Transverse colon (tissue), 3 donors: ENCODE data around the gene TNFRSF19.

Experiments used
- POLR2A ChIP-seq: fragments of 450-650 bp; IDR thresholded peaks from one replicate; pipeline ENCODE4 v1.6.1; 2016; ENCODE audit warnings: antibody characterized with exemption, mild to moderate bottlenecking, moderate library complexity
- TF ChIP-seq, protein P1 (sequence below), 5 experiments: fragments of 200-600 bp in 3 of 5; fragments of 450-650 bp in 2 of 5; sonication (generic) in 3 of 5; IDR thresholded peaks; 1 replicate in 2 of 5; 2 replicates in 3 of 5; pipeline ENCODE4 v1.5.1; 2016 to 2017; ENCODE audit warnings: antibody characterized with exemption in 5 of 5, inconsistent platforms in 3 of 5, mild to moderate bottlenecking in 2 of 5, moderate library complexity in 1 of 5

DNA sequence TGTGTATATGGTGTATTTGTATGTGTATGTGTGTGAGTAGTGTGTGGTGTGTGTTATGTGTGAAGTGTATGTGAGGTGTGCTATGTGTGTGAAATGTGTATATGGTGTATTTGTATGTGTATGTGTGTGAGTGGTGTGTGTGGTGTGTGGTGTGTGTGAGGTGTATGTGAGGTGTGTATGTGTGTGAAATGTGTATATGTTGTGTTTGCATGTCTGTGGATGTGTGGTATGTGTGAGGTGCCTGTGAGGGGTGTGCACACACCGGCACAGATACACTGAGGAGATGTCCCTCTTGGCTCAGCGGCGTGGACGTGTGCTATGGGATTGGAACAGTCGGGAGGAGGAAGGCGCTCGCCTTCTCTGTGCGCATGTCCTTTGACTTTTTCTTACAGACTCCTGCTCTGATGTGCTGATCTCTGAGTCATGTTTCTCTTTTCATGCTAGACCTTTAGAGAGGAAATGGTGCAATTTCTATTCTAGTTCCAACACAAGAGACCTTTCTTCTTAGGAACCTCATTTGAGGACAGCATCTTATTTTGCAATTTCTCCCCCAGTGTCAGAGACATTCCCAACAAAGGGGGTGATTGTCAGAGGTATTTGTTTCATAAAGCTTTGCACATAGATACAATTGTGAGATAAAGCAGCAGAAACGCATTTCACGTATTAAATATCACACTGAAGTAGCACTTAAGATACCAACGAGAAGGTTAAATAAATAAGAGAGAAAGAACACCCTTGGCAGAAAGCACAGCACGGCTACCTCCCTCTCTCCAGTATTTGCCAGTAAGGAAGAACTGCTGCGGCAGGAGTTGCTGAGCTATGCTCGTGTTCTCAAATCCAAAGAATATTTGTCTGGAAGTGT, 11.3 kb upstream of the TNFRSF19 start:
- TF ChIP-seq, protein P1, sequence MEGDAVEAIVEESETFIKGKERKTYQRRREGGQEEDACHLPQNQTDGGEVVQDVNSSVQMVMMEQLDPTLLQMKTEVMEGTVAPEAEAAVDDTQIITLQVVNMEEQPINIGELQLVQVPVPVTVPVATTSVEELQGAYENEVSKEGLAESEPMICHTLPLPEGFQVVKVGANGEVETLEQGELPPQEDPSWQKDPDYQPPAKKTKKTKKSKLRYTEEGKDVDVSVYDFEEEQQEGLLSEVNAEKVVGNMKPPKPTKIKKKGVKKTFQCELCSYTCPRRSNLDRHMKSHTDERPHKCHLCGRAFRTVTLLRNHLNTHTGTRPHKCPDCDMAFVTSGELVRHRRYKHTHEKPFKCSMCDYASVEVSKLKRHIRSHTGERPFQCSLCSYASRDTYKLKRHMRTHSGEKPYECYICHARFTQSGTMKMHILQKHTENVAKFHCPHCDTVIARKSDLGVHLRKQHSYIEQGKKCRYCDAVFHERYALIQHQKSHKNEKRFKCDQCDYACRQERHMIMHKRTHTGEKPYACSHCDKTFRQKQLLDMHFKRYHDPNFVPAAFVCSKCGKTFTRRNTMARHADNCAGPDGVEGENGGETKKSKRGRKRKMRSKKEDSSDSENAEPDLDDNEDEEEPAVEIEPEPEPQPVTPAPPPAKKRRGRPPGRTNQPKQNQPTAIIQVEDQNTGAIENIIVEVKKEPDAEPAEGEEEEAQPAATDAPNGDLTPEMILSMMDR (IDR thresholded peaks at IDR 0.05), result no peak
- TF ChIP-seq POLR2A, result no peak
